Muscle of arm (tissue), 12 donors: ENCODE data around the gene RHOXF1. TPM values are rescaled to one million over a fixed set of nuclear protein-coding genes. Genes with fewer than 3 reads are reported as not detected.
"Not testable (repeated sequence)": the region's sequence is repeated elsewhere in the genome, so short reads cannot be mapped to it uniquely, and the experiment has no call there.

Experiments used
- DNase-seq: peaks from one replicate; pipeline ENCODE4 v3.0.0-alpha.2; 2013
- polyA plus RNA-seq, 12 donors: library from polyadenylated mRNA; unstranded; fragments of 120-200 nt; gene quantifications; one replicate each; pipeline ENCODE4 v1.2.1, GENCODE V29; 2013; ENCODE audit not compliant: insufficient read length in 12 of 12

RHOXF1 gene
- polyA plus RNA-seq, 12 donors: 0.59 to 0.89 (median 0.80) TPM; not detected in 9

- DNase-seq: no peak
Measured at GRCh38 chrX:120087289-120088017, 28.3 kb downstream of the RHOXF1 start.

- not testable (repeated sequence) for DNase-seq
Measured at GRCh38 chrX:120085553-120086185, 30.0 kb downstream of the RHOXF1 start.

GRCh38 chrX:120077590-120077989 lies 38.1 kb downstream of the RHOXF1 start, which contains the start of gene RHOXF2B:
TSS of gene RHOXF2B (minus strand) at chrX:120077690. CDS start at chrX:120077552, 138 bp downstream.
- not testable (repeated sequence) for DNase-seq

- DNase-seq: not testable (repeated sequence)
Measured at GRCh38 chrX:120066169-120066568, 49.5 kb downstream of the RHOXF1 start.

Other genes starting within 250 kb of the RHOXF1 start
- gene RNF113A, start 244.2 kb downstream of the RHOXF1 start, polyA plus RNA-seq: 10 to 100 TPM in 3 of 12 donors, 1 to 10 TPM in 7, not detected in 2; 8.0 to 11.9 (median 8.9) TPM
- gene NDUFA1, start 244.1 kb downstream of the RHOXF1 start, polyA plus RNA-seq: 100 to 1,000 TPM in 5 of 12 donors, 10 to 100 TPM in 6, not detected in 1; 61.6 to 113 (median 98.4) TPM
- gene AKAP14, start 220.0 kb downstream of the RHOXF1 start, polyA plus RNA-seq: not detected
- gene NKAP, start 172.2 kb downstream of the RHOXF1 start, polyA plus RNA-seq: 10 to 100 TPM in 6 of 12 donors, 1 to 10 TPM in 5, not detected in 1; 7.7 to 12.3 (median 10.1) TPM
- gene RHOXF2B, start 38.2 kb downstream of the RHOXF1 start, polyA plus RNA-seq: under 1 TPM in 3 of 12 donors, not detected in 9; 0.08 to 0.09 (median 0.08) TPM
- under 1 TPM in 2 of 12 donors, not detected in 10; 0.05 to 0.07 TPM for gene RHOXF2, start 42.7 kb upstream of the RHOXF1 start, polyA plus RNA-seq
- gene ZBTB33, start 134.9 kb upstream of the RHOXF1 start, polyA plus RNA-seq: 10 to 100 TPM in 11 of 12 donors, not detected in 1; 13.9 to 22.8 (median 18.3) TPM
- gene TMEM255A, start 195.5 kb upstream of the RHOXF1 start, polyA plus RNA-seq: 10 to 100 TPM in 9 of 12 donors, 1 to 10 TPM in 2, not detected in 1; 6.7 to 22.3 (median 12.1) TPM
- gene ATP1B4, start 246.2 kb upstream of the RHOXF1 start, polyA plus RNA-seq: 100 to 1,000 TPM in 11 of 12 donors, not detected in 1; 108 to 436 (median 313) TPM